ENCODE results near the gene SND1. TPM values are rescaled to one million over a fixed set of nuclear protein-coding genes. Genes with fewer than 3 reads are reported as not detected.

SND1 gene
- total RNA-seq, 6 experiments from 2014 or later, result 217 to 259 (median 247) TPM

GRCh38 chr7:127968547-127968946, 316.6 kb downstream of the SND1 start:
- peaks cover 4% of the 10 kb centered on the region; the same call in 1 of the 2 replicates for H3K36me3 Mint-ChIP-seq (ENCODE audit: low read depth)
- peaks cover 3% of the 10 kb centered on the region for H3K27me3 Mint-ChIP-seq (ENCODE audit: insufficient read depth)
- no peaks in the 10 kb centered on the region for H3K9me3 Mint-ChIP-seq
- H3K4me3 Mint-ChIP-seq, result no peak overlapping the region
- no peak for TF ChIP-seq CTCF (IDR thresholded peaks at IDR 0.05)
- no peak overlapping the region for H3K27ac Mint-ChIP-seq
- no peak for DNase-seq
- H3K4me1 Mint-ChIP-seq (ENCODE audit: low read depth), result peaks cover 17% of the 10 kb centered on the region

GRCh38 chr7:127973832-127974231, 321.8 kb downstream of the SND1 start:
- no peak for TF ChIP-seq CTCF (IDR thresholded peaks at IDR 0.05)
- DNase-seq, result no peak
- no peak overlapping the region for H3K27ac Mint-ChIP-seq
- peaks cover 15% of the 10 kb centered on the region for H3K4me1 Mint-ChIP-seq (ENCODE audit: low read depth)
- H3K27me3 Mint-ChIP-seq (ENCODE audit: insufficient read depth), result peaks cover 9% of the 10 kb centered on the region
- no peak overlapping the region for H3K4me3 Mint-ChIP-seq
- peaks cover 16% of the 10 kb centered on the region for H3K9me3 Mint-ChIP-seq
- H3K36me3 Mint-ChIP-seq (ENCODE audit: low read depth), result peaks cover 35% of the 10 kb centered on the region

- peaks cover 23% of the 10 kb centered on the region for H3K9me3 Mint-ChIP-seq
- H3K27ac Mint-ChIP-seq, result no peak overlapping the region
- peaks cover 9% of the 10 kb centered on the region for H3K27me3 Mint-ChIP-seq (ENCODE audit: insufficient read depth)
- peaks cover 42% of the 10 kb centered on the region for H3K36me3 Mint-ChIP-seq (ENCODE audit: low read depth)
- H3K4me1 Mint-ChIP-seq (ENCODE audit: low read depth), result peaks cover 18% of the 10 kb centered on the region
- no peak for TF ChIP-seq CTCF (IDR thresholded peaks at IDR 0.05)
- DNase-seq, result no peak
- no peak overlapping the region for H3K4me3 Mint-ChIP-seq
Measured at GRCh38 chr7:127974446-127975035, 322.5 kb downstream of the SND1 start.

GRCh38 chr7:127976056-127976737, 324.2 kb downstream of the SND1 start:
- H3K27ac Mint-ChIP-seq, result no peak overlapping the region
- H3K4me3 Mint-ChIP-seq, result no peak overlapping the region
- H3K36me3 Mint-ChIP-seq (ENCODE audit: low read depth), result peaks cover 43% of the 10 kb centered on the region
- H3K4me1 Mint-ChIP-seq (ENCODE audit: low read depth), result peaks cover 19% of the 10 kb centered on the region
- peaks cover 24% of the 10 kb centered on the region for H3K9me3 Mint-ChIP-seq
- peaks cover 9% of the 10 kb centered on the region for H3K27me3 Mint-ChIP-seq (ENCODE audit: insufficient read depth)
- DNase-seq, result no peak
- no peak for TF ChIP-seq CTCF (IDR thresholded peaks at IDR 0.05)

GRCh38 chr7:127976738-127977120, 324.7 kb downstream of the SND1 start:
- H3K4me1 Mint-ChIP-seq (ENCODE audit: low read depth), result peaks cover 19% of the 10 kb centered on the region

More at GRCh38 chr7:127976738-127977120, 324.7 kb downstream of the SND1 start:
- H3K4me3 Mint-ChIP-seq, result no peak overlapping the region
- DNase-seq, result no peak
- H3K27me3 Mint-ChIP-seq (ENCODE audit: insufficient read depth), result peaks cover 9% of the 10 kb centered on the region
- TF ChIP-seq CTCF (IDR thresholded peaks at IDR 0.05), result no peak
- H3K9me3 Mint-ChIP-seq, result peaks cover 24% of the 10 kb centered on the region
- peaks cover 43% of the 10 kb centered on the region for H3K36me3 Mint-ChIP-seq (ENCODE audit: low read depth)
- no peak overlapping the region for H3K27ac Mint-ChIP-seq
